Renal pelvis (tissue), 4 donors: ENCODE results near the gene SPRTN. TPM values are rescaled to one million over a fixed set of nuclear protein-coding genes. Genes with fewer than 3 reads are reported as not detected.
"Not testable (repeated sequence)": the region's sequence is repeated elsewhere in the genome, so short reads cannot be mapped to it uniquely, and the experiment has no call there.

ENCODE experiments used
- DNase-seq: peaks from one replicate; pipeline ENCODE4 v3.0.0-alpha.2; 2013
- polyA plus RNA-seq, 3 donors: library from polyadenylated mRNA; unstranded; fragments of 120-200 nt; gene quantifications; one replicate each; pipeline ENCODE4 v1.2.1, GENCODE V29; 2013; ENCODE audit not compliant: insufficient read length in 3 of 3

SPRTN gene
- polyA plus RNA-seq, 3 donors: 12.1 to 13.8 (median 13.1) TPM

DNA sequence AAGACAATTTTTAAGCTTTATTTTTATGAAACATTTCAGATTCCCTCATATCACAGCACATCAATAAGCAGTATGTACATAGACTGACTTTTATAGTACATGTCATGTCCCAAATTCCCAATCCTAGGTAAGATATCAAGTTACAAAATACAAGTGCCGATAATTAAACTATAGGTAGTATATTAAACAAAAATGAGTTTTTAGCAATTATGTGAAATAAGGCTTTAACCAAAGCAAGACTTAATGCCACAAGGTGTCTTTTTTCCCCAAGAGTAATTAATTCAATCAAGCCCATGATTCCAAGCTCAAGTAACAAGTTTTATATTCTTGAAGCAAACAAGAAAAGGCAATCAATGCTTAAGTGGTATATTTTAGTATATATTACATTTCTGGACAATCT is 5.3 kb upstream of the SPRTN start:
- no peak for DNase-seq

DNA sequence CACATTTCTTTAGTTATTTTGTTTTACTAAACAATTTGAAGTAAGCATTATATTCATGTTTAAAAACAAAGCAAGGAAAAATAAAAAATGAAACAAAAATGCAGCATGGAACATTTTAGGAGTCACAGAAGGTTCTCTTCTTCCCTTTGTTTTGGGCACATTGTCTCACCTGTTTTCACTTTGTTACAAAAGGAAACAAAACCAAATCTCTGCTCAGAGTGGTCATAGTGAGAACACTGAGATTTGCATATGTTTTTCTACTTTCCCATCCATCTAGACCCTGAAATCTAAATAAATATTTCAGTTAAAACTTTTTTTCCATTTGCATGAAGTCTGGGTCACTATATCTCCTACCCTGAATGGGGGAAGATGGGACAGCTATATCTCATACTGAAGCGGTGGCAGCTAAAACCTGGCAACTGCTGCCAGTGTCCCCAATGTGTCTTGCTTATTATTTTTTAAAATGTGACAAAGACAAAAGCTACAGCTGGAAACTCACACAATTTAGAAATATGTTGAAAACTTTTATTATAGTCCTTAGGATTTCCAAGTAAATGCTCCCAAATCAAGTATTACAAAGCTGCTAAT is 3.9 kb upstream of the SPRTN start:
- DNase-seq: no peak

DNA sequence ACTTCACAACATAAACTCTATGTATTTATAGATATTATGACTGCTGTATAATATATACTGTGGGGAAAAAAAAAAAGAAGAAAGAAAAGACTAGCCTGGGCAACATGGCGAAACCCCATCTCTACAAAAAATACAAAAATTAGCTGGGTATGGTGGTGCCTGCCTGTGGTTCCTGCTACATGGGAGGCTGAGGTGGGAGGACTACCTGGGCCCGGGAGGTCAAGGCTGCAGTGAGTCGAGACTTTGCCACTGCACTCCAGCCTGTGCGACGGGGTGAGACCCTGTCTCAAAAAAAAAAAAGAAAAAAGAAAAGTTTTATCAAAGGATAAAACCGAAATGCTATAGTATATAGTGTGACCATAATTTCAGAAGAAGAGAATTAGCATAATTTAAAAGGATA is 3.1 kb upstream of the SPRTN start:
- DNase-seq: no peak

DNA sequence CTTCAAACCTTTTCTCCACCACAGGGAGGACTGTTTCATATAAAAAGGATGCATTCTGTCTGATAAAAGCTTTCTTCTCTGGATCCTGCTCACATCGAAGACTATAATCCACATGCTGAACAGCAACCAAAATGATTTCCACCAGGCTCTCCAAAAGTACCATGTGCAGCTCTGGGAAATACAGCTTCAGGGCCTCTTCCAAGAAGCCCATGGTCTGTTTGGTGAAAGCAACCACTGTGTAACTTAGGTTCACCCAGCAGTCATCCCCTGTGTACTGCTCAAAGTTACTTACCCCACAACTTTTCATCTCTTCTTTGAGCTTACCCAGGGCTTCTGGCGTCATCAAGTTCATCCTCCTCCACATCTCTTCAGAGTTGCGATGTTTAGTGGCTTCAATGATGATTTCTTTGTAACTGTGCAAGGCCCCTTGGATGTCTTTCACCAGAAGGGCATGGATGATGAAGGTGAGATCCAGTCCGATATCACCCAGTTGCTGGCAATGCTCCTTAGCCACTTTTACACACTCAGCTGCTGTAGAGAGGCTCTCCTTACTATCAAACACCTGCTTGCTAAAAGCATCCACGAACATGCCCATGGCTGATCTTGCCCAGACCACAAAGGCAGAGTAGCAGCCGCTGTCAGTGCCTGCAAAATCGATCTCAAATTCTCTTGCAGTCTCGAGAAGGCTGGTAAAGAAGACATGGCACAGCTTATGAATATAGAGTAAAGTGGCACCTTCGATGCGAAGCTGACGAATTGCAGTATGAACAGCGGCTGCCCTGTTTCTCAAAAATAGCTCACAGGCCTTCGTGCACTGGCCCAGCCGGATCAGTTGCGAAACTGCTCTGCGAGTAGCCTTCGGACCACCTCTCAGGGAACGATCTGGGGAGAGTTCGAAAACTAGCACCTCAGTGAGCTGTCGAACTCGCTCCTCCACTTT is 2.2 kb upstream of the SPRTN start:
- no peak for DNase-seq

DNA sequence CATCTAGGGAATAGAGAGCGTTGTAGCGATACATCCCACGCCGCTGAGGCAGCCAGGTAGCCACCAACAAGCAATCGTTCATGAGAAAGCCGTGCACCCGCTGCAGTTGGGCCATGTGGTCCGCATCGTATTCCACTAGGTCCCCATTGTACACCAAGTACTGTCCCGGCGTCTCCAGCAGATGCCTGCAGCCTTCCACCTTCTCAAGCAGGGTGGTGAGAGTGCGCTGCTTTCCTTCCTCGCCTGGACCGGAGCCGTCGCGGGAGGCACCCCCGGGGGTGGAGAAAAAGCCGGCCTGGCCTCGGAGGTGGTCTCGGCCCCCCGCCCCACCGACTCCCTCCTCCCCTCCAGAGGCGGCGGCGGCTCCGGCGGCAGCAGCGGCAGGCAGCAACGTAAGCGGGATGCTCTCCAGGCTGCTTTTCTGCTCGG is 1.0 kb upstream of the SPRTN start:
- DNase-seq: peak; percentile 16

DNA sequence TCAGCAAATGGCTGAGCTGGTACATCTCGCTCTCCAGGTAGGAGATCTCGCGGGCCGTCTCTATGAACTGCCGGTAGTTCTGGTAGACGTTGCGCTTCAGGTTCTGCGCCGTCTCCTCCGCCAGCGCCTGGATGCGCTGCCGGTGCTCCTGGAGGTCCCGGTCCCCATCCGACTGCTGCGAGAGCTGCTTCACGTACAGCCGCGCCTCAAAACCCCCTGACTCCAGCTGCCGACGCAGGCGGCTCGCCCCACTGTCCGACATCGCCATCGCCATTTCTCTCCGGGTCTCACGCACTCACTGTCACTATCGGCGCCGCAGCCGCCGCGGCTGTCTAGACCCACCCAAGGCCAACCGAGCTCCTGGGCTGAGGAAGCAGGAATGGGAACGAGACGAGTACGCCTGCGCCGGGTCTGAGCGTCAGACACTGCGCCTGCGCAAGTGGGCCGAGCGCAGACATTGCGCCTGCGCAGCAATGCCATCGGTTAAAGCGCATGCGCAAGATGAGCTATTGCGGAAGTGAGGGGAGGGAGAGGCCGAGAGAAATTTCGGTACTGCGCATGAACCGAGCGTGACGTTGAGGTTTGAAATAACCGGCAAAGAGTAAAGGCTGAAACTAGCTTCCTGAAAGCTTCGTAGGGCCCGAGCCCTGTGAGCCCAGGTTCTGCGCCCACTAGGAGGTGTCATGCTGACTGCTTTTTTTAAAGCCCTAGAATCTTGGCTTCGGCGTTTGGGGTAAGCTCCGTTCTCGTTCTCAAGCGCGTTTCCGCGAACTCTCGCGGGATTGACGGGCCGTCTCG is 422 bp upstream of the SPRTN start, which contains the start of gene EXOC8:
TSS of gene EXOC8 (minus strand) at position 381 of the 798 bp plus-strand sequence. CDS start at position 274, 107 bp downstream.
- peak; percentile 98 for DNase-seq

DNA sequence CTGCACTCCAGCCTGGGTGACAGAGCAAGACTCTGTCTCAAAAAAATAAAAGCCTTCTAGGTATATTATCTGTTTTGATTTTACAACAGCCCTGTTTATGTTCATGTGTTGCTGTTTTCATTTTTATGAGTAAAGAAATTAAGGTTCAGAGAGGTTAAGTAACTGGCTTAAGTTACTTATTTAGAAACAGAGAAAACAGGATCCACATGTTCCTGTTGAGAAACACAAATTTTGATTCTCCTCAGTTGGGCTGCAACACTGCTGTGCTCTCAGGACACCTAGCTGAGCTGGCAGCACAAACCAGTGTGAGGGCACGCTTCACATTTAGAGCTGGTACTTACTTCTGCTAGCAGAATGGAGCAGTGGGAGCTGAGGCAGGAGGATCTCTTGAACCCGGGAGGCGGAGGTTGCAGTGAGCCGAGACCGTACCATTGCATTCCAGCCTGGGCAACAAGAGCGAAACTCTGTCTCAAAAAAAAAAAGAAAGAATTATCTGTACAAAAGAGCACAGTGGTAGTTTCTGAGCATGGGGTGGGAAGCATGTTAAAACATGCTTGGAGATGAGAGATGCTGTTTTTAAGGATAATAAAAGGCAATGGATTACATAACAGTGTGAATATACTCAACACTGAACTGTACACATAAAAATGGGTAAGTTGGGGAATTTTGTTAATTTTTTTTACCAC is 2.4 kb downstream of the SPRTN start:
- DNase-seq: no peak

DNA sequence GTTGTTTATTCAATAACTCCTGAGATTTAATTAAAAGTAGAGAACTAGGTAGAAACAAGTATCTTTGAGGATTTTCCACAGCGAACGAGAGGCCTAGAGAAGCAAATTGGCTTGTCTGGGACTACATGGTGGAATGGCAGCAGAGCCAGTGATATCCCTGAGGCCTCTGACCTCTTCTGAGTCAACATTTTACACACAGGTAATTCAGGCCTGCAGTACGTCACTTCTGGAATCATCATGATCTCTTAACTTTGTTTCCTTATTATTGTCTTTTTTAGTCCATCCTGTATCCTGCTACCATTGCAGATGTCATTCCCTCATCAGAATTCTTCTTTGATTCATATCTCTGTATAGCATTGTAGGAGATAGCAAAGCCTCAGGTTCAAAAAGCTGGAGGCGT is 9.9 kb downstream of the SPRTN start:
- DNase-seq: no peak

DNA sequence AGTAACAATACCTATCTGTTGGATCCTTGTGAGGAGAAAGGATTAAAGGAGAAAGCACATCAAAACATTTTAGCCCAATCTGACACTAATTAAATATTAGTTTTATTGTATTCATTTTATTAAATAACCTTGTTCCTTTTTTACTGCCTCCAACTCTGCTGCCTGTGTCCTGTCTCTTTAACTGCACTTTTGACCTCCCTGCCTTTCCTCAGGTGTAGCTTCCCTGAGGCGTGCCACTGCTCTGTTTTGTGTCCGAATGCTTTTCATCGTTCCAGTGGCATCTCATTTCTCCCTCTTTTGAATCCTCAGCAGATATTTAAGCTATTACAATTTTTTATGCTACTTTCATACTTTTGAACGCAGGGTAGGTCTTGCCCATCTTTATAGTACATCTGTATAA is 10.3 kb downstream of the SPRTN start:
- no peak for DNase-seq

DNA sequence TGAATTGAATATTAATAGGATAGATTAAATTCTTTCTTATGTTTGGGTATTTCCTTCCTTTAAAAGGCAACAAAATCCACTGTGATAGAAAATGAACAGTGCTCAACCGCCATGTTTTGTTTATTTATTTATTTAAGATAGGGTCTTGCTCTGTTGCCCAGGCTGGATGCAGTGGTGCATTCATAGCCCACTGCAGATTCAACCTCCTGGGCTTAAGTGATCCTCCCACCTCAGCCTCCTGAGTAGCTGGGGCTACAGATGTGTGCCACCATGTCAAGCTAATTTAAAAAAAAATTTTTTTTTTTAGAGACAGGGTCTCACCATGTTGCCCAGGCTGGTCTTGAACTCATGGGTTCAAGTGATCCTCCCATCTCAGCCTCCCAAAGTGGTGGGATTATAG is 10.8 kb downstream of the SPRTN start:
- DNase-seq: not testable (repeated sequence)

DNA sequence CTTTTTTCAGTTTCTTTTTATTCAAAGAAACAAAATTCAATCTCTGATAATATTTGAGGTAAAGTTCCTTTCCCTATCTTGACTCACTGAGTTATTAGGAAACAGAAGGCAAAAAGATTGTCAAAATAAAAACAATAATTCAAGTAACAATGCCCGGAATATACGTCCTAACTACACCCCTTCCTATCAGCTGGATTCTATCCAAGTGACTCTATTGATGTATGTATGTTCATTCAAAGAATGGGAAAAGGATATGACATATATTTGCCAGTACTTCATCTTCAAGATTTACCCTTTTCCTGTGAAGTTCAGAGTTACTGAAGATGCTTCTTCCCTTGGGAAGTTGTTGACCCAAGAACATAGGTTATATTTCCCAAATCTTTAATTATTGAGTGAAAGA is 13.7 kb downstream of the SPRTN start:
- DNase-seq: no peak

DNA sequence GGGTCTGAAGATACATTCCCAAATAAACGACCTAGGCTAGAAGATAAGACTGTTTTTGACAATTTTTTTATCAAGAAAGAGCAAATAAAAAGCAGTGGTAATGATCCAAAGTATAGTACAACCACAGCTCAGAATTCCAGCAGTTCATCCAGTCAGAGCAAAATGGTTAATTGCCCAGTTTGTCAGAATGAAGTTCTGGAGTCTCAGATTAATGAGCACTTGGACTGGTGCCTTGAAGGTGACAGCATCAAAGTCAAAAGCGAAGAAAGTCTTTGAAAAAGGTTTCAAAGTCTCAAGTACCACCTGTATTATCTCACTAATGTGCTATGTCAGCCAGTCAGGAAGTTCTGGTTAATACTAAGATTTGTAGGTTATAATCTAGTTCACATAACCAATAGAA is 15.0 kb downstream of the SPRTN start:
- no peak for DNase-seq

DNA sequence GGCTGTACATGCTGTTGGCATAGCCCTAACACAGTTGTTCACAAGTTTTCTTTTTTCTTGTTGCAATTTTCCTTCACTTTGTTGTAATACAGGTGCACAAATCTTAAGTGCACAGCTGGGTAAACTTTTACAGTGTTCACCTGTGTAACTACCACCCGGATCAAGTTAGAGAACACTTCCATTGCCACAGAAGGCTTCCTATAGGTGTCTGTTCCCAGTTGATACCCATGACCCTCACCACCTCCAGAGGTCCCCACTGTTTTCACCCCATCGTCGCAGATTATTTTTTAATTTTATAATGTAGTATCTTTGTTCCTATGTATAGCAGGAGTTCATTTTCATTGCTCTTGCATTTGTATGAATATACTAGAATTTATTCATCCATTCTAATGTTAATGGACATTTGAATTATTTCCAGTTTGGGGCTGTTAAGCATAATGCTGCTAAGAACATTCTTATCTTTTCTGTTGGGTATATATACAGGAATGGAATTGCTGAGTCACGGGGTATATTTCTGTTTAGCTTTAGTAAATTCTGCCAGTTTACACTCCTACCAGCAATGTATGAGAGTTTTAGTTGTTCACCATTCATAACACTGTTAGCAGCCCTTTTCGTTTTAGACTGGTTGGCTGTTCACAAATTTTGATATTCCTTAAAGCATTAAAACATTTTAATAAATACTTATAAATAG is 16.4 kb downstream of the SPRTN start:
- no peak for DNase-seq

DNA sequence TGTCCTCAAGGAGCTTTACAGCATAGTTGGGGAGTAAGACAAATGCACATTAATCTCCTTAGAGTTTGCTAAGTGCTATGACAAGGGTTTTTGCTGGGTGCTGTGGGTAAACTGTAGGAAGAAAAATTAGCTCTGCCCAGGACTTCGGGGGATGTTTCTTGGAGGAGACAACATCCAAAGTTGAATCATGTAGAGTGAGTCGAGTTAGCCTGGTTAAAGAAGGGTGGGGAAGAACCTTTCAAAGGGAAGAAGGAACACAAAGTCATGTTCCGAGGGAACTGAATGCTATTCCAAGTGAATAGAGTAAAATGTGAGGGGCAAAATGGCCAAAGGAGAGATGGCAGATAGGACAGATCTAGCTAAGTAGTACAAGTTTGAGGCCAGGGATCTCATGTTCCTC is 17.1 kb downstream of the SPRTN start:
- DNase-seq: no peak

DNA sequence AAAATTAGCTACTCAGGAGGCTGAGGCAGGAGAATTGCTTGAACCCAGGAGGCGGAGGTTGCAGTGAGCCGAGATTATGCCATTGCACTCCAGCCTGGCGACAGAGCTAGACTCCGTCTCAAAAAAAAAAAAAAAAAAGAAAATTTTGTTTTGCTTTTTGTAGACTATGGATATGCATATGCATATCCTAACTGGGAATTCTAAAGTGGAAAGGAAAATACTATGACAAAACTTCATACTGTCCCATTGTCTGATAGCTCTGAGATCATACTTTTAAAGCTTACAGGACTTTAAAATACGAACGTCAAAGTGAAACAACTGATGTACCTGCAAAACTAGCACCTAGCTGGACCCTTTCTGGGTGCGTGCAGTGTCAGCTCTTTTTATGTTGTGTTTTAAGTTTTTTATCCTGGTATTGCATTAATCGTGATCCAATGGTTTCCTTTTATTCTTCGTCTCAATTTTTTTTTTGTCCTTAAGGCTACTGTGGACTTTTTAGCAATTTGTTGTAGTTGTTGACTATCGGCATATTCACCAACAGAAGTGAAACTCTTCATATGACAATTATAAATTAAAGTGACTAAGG is 19.2 kb downstream of the SPRTN start:
- no peak for DNase-seq

DNA sequence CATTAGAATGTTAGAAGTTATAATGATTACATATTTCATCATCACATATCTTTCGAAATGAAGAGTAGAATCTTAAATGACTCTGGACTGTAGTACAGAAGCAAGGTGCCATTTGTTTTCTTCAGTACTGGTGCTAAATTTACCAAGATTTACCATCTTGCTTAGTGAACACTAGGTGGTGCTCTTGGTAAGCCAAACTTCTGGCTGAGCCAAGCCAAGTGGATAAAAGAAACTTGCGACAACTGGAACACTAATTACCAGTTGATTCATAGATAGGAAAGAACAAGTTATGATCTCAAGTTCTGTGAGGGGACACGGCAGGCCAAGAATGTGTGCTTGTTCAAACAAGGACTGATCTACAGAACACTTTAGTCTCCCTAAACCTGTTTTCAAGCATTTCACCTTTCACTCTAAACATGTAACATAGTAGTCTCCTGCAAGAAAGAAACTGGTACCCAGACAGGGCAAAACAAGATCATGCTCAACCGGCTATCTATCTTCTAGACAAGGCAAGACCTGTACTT is 19.8 kb downstream of the SPRTN start:
- DNase-seq: peak; percentile 63

DNA sequence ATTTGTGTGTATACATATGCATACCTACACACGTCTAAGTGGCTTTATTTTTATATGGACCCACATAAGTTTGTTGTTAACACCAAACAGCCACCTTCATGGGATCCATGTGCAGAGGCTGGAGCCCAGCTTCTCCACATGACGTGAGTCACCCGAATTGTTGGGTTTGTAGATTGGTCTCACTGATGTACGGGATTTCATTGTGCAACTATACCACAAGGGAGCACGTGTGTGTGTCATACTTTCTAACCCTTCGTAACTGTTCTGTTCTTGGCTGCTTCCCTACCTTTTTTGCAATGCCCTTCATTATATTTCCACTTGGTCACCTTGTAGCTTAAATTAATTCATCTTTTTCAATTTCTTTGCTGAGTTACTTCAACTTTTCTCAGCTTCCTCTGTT is 21.0 kb downstream of the SPRTN start:
- no peak for DNase-seq

DNA sequence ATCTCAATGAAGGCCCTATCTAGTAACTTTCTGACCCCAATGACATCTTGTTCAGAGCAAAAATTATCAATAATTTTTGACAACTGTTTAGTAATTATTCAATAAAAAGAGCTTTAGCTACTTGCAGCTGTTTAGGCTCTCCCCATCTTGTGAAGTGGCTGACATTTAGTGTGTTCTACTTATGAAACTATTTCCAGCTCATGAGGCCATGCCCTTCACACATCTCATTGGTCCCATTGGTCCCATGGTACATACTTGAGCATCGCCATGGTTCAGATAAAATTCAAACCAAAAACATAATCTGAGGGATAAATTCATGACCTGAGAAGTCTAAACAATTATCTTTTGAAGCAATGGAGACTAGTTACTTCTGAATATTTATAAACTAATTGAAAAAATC is 24.2 kb downstream of the SPRTN start:
- no peak for DNase-seq

DNA sequence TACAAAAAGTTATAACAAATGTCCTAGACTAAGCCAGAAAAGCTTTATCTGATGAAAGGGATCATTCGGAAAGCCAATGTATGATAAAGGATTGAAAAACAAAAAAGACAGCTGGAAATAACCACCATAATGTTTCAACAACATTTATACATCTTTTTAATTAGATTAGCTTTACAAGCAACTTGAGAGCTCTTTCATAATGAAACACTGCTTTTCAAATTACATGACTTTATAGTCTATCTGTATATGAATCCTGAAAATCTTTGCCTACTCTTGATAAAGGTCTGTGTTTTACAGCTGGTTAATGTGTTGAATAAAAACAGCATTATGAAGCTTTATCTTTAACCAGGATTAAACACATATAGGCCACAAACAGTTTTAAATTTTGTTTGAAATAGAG is 25.5 kb downstream of the SPRTN start:
- peak; percentile 9 for DNase-seq

DNA sequence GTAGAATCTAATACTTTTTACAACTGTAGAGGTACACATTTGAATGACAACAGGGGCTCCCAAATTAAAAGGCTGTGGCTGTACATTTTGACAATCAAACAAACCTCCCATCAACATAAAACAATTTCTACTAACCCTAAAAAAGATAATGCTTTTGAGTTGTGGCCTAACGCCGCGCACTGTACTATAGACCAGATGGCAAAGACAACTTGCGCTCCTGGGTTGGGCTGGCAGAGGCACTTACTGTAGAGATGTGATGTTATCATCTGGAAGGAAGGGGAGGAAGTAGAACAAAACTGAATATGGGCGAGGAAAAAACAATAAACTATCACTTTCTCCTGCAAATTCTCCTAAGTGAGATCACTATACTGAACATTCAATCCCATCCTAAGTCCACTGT is 26.1 kb downstream of the SPRTN start:
- no peak for DNase-seq

DNA sequence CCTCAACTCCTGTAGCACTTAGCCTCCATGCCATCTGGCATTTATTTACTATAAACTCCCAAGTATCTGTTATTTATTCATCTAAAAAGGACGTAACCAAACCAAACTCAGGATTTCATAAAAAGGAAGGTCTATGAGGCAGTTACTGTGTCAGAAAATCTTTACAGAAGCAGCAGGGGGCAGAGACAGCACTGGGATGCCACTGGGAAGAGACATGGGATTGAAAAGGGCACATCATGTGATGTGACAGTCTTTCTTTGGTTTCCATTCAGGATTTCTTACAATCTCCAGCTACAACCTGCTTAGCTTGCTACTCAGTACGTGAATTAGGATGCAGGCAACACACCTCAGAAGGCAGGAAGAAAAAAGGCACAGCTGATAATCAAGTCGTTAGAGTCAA is 31.2 kb downstream of the SPRTN start:
- no peak for DNase-seq
